Loucy (cell line): ENCODE results near the gene SELENBP1.

ENCODE experiments used
- H2AFZ ChIP-seq: fragments of 200-600 bp; sonication (generic); 2 replicates; pipeline ENCODE4 v1.6.0; 2016; ENCODE audit warnings: antibody characterized with exemption, mild to moderate bottlenecking, low read length, moderate library complexity
- H3F3A ChIP-seq: fragments of 200-600 bp; 2 replicates; pipeline ENCODE4 v1.6.0; 2016; ENCODE audit warnings: antibody characterized with exemption, low read depth, mild to moderate bottlenecking
- H3K27me3 ChIP-seq: fragments of 200-600 bp; sonication (generic); 2 replicates; pipeline ENCODE4 v1.6.1; 2014; ENCODE audit warnings: low read length, mild to moderate bottlenecking; ENCODE audit not compliant: insufficient read depth, poor library complexity, severe bottlenecking
- H3K36me3 ChIP-seq: fragments of 200-600 bp; sonication (generic); 2 replicates; pipeline ENCODE4 v1.6.1; 2016; ENCODE audit warnings: low read length; ENCODE audit not compliant: insufficient read depth
- H3K4me1 ChIP-seq: fragments of 200-600 bp; sonication (generic); 2 replicates; pipeline ENCODE4 v1.5.1; 2014; ENCODE audit warnings: low read length, mild to moderate bottlenecking; ENCODE audit not compliant: insufficient read depth, poor library complexity, severe bottlenecking
- H3K4me2 ChIP-seq: fragments of 200-600 bp; sonication (generic); 2 replicates; pipeline ENCODE4 v1.6.0; 2014; ENCODE audit warnings: antibody characterized with exemption, low read length, low read depth, mild to moderate bottlenecking; ENCODE audit not compliant: poor library complexity, severe bottlenecking
- H3K4me3 ChIP-seq: fragments of 200-600 bp; sonication (generic); 2 replicates; pipeline ENCODE4 v1.5.1; 2014; ENCODE audit warnings: low read length, mild to moderate bottlenecking, mixed read lengths; ENCODE audit not compliant: poor library complexity, severe bottlenecking
- H3K79me2 ChIP-seq: fragments of 200-600 bp; sonication (generic); 2 replicates; pipeline ENCODE4 v1.6.1; 2014; ENCODE audit warnings: low read length; ENCODE audit not compliant: insufficient read depth
- H3K9ac ChIP-seq: fragments of 200-600 bp; sonication (generic); 2 replicates; pipeline ENCODE4 v1.6.0; 2014; ENCODE audit warnings: mild to moderate bottlenecking, low read depth, low read length, moderate library complexity; ENCODE audit not compliant: poor library complexity, severe bottlenecking
- H3K9me2 ChIP-seq: fragments of 200-600 bp; sonication (generic); replicated peaks from 2 replicates; pipeline ENCODE4 v1.6.1; 2016; ENCODE audit warnings: low read depth, low read length, mixed read lengths
- H3K9me3 ChIP-seq: fragments of 200-600 bp; sonication (generic); 2 replicates; pipeline ENCODE4 v1.6.1; 2014; ENCODE audit warnings: mild to moderate bottlenecking, antibody characterized with exemption, low read length, low read depth; ENCODE audit not compliant: insufficient read depth
- H4K20me1 ChIP-seq: fragments of 200-600 bp; sonication (generic); 2 replicates; pipeline ENCODE4 v1.6.0; 2014; ENCODE audit warnings: antibody characterized with exemption, low read length, mild to moderate bottlenecking; ENCODE audit not compliant: insufficient read depth, poor library complexity, severe bottlenecking
- EZH2phosphoT487 ChIP-seq: fragments of 200-600 bp; IDR thresholded peaks from 2 replicates; pipeline ENCODE4 v1.6.1; 2018; ENCODE audit warnings: antibody characterized with exemption, mild to moderate bottlenecking, moderate library complexity, borderline replicate concordance
- TF ChIP-seq, protein P1 (sequence below): fragments of 200-600 bp; sonication (generic); conservative IDR thresholded peaks from 2 replicates; pipeline ENCODE4 v1.5.1; 2014; ENCODE audit warnings: mild to moderate bottlenecking, antibody characterized with exemption, low read length

Gene SELENBP1

DNA sequence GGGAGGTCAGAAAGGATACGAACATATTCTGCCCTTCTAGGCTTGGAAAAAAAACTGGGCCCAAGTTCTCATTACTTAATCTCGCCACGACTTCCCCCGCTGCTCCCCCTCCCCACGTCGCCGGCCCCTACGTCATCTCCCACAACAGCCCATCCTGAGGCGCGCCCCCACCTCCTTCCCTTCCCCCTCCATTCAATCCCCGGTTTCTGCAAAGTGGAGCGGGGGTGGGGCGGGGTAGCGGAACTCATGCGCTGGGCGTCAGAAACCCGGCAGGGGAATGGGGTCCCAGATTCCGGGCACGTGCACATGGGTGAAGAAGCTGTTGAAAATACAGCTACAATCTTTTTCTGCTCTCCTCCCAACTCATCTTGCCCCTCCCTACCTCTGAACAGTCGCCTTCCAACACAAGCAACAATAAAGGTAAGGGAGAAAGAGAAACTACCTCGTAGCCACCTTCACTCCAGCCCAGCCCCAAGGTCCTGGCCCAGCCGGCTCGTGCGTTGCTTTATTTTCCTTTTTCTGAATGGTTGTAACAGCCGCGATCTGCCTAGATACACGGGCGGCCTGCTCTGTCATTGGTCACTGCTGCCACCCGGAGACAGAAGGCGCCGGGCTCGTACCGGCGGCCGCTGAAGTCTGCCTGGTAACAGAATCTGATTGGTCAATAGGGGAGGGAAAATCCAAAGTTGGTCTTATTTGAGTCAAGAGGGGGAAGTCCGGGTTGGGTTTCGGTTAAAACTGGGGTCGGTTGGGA, 25.6 kb downstream of the SELENBP1 start, which contains the start of gene RFX5:
TSS of gene RFX5 (minus strand) at position 484 of the 754 bp plus-strand sequence. CDS start 932 bp downstream, outside the sequence.
- Histone ChIP-seq H3K79me2 (peaks cover 34% of the 10 kb centered on the region), H2AFZ (peak within 1 kb of the TSS; percentile 67), H3K9me3 (no peaks in the 10 kb centered on the region), H4K20me1 (peaks cover 27% of the 10 kb centered on the region), H3K36me3 (peaks cover 28% of the 10 kb centered on the region; the same call in 1 of the 2 replicates), H3K9me2 (no peaks in the 10 kb centered on the region), H3K27me3 (no peaks in the 10 kb centered on the region), H3K4me3 (peak within 1 kb of the TSS; percentile 94), H3K4me2 (peak within 1 kb of the TSS; percentile 97), H3F3A (0 out of 2 replicates have a peak, but pooled peaks cover 2% of the 10 kb centered on the region), H3K9ac (peak within 1 kb of the TSS; percentile 97), H3K4me1 (peaks cover 28% of the 10 kb centered on the region)
- TF ChIP-seq EZH2phosphoT487, result no peak
- TF ChIP-seq, protein P1, sequence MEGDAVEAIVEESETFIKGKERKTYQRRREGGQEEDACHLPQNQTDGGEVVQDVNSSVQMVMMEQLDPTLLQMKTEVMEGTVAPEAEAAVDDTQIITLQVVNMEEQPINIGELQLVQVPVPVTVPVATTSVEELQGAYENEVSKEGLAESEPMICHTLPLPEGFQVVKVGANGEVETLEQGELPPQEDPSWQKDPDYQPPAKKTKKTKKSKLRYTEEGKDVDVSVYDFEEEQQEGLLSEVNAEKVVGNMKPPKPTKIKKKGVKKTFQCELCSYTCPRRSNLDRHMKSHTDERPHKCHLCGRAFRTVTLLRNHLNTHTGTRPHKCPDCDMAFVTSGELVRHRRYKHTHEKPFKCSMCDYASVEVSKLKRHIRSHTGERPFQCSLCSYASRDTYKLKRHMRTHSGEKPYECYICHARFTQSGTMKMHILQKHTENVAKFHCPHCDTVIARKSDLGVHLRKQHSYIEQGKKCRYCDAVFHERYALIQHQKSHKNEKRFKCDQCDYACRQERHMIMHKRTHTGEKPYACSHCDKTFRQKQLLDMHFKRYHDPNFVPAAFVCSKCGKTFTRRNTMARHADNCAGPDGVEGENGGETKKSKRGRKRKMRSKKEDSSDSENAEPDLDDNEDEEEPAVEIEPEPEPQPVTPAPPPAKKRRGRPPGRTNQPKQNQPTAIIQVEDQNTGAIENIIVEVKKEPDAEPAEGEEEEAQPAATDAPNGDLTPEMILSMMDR, result no peak

DNA sequence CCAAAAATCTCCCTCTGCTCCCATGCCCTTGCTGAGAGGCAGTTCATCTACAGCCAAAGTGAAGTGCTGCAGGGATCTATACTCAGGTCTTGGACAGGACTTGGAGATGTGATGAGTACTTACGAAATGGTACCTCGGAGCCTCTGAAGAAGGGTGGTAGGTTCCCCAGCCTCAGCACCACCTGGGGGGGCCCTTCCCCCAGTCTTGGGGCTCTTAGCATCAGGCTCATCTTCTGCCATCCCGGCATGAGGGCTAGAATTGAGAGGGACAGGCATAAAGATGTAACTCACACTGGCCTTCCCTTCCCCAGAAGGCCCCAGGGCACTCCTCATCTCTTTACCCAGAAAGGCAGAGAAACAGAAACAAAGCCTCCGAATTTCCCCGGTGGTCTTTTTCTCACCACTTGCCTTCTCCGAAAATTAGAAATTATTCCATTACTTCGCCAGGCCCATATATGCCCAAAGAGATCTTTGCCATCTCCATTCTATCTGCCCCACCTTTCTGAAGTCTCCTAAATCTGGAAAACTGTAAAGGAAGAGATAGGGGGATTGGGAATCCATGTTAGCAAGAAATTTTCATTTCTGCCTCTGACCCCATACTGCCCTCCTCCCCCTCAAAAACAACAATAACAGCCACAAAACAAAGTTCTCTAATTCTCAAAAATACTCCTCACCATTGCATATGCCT, 26.3 kb downstream of the SELENBP1 start:
- Histone ChIP-seq H3F3A (peaks cover 9% of the 10 kb centered on the region), H2AFZ (peak overlapping the region; percentile 67), H3K27me3 (no peaks in the 10 kb centered on the region), H3K79me2 (peaks cover 34% of the 10 kb centered on the region), H3K4me3 (peak overlapping the region; percentile 94), H3K9me3 (no peaks in the 10 kb centered on the region), H3K9ac (peak overlapping the region; percentile 97), H3K4me1 (peaks cover 28% of the 10 kb centered on the region), H3K36me3 (peaks cover 28% of the 10 kb centered on the region; the same call in 1 of the 2 replicates), H3K4me2 (peak overlapping the region; percentile 97), H3K9me2 (no peaks in the 10 kb centered on the region), H4K20me1 (peaks cover 27% of the 10 kb centered on the region)
- TF ChIP-seq, protein P1, result no peak
- no peak for TF ChIP-seq EZH2phosphoT487

DNA sequence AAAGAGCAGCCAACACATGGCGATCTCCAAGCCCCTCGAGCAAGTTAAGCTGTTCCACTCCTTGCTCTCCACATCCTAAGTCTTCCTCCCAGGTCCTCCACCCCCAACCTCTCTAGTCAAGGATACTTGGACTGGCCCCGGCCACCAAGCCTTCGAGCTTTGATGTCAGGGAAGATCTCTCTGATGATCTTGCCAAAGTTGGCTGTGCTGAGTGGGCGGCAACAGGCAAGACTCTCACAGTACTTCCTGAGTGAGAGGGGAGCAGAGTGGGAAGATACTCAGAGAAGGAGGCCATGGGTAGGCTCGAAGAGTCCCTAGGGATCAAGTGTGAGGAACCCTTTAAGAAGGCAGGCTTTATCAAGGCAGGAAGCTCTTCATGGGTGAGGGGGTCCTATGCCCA, 28.2 kb downstream of the SELENBP1 start:
- no peak overlapping the region for H3K4me3 ChIP-seq
- peak overlapping the region; percentile 97 for H3K4me2 ChIP-seq
- H2AFZ ChIP-seq, result no peak overlapping the region
- peaks cover 31% of the 10 kb centered on the region for H3K4me1 ChIP-seq
- no peaks in the 10 kb centered on the region for H3K27me3 ChIP-seq
- H3F3A ChIP-seq, result peaks cover 12% of the 10 kb centered on the region
- no peak for TF ChIP-seq EZH2phosphoT487
- TF ChIP-seq, protein P1, result no peak
- H3K79me2 ChIP-seq, result peaks cover 34% of the 10 kb centered on the region
- H3K9me3 ChIP-seq, result no peaks in the 10 kb centered on the region
- peaks cover 27% of the 10 kb centered on the region for H4K20me1 ChIP-seq
- H3K36me3 ChIP-seq, result peaks cover 28% of the 10 kb centered on the region; the same call in 1 of the 2 replicates
- no peaks in the 10 kb centered on the region for H3K9me2 ChIP-seq
- H3K9ac ChIP-seq, result no peak overlapping the region
